Epithelial cell of esophagus (primary cell): ENCODE data around the gene TRPT1.

Experiments used
- DNase-seq: peaks from one replicate; pipeline ENCODE4 v3.0.0; 2010; ENCODE audit warnings: low read depth
- H3K4me3 ChIP-seq: 2 replicates; pipeline ENCODE4 v1.5.1; 2011; ENCODE audit warnings: mild to moderate bottlenecking, low read length, control low read depth
- TF ChIP-seq, protein P1 (sequence below): IDR thresholded peaks from 2 replicates; pipeline ENCODE4 v1.5.1; 2011; ENCODE audit warnings: low read depth, mild to moderate bottlenecking, low read length, control low read depth, inconsistent platforms; ENCODE audit not compliant: insufficient read depth; ENCODE audit errors: missing control alignments

TRPT1 gene

DNA sequence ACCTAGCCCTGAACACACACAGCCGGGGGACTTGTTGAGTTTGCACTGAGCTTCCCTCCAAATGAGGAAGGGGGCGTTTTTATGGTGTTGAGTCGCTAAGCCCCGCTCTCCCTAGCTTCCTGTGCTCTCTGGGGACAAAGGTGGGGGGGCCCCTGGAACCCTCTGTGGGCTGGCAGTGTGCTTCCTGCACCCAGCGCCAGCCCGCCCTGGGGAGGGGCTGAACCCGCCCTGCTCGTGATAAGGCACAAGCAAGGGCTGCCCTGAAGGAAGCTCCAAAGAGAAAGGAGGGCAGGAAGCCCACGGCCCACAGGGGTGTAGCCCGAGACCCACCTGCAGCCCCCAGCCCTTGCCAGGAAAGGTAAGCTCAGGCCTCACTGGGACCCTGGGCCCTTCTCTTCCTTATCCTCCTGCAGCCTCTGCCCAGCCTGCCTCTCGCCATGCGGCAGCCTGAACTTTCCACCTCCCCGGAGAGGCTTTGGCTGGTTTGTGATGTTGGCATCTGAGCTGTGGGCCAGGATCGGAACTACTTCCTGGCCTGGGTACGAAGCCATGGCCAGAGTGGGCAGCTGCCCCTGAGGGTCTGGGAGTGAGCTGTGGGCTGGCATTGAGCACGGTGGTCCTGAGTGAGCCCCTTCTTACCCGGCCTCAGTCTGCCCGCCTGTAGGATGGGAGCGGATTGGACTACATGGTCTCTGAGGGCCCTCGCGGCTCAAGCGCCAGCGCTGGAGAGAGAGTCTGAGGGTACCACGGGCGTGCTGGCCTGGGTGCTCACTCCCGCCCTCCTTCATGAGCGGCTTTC is 19.3 kb downstream of the TRPT1 start, which contains the start of gene FERMT3:
Gene FERMT3, plus strand, starts transcription at position 265 of the 799 bp plus-strand sequence. CDS start 644 bp downstream, outside the sequence.
- TF ChIP-seq, protein P1, sequence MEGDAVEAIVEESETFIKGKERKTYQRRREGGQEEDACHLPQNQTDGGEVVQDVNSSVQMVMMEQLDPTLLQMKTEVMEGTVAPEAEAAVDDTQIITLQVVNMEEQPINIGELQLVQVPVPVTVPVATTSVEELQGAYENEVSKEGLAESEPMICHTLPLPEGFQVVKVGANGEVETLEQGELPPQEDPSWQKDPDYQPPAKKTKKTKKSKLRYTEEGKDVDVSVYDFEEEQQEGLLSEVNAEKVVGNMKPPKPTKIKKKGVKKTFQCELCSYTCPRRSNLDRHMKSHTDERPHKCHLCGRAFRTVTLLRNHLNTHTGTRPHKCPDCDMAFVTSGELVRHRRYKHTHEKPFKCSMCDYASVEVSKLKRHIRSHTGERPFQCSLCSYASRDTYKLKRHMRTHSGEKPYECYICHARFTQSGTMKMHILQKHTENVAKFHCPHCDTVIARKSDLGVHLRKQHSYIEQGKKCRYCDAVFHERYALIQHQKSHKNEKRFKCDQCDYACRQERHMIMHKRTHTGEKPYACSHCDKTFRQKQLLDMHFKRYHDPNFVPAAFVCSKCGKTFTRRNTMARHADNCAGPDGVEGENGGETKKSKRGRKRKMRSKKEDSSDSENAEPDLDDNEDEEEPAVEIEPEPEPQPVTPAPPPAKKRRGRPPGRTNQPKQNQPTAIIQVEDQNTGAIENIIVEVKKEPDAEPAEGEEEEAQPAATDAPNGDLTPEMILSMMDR: no peak
- no peak for DNase-seq
- no peak within 1 kb of the TSS for H3K4me3 ChIP-seq

DNA sequence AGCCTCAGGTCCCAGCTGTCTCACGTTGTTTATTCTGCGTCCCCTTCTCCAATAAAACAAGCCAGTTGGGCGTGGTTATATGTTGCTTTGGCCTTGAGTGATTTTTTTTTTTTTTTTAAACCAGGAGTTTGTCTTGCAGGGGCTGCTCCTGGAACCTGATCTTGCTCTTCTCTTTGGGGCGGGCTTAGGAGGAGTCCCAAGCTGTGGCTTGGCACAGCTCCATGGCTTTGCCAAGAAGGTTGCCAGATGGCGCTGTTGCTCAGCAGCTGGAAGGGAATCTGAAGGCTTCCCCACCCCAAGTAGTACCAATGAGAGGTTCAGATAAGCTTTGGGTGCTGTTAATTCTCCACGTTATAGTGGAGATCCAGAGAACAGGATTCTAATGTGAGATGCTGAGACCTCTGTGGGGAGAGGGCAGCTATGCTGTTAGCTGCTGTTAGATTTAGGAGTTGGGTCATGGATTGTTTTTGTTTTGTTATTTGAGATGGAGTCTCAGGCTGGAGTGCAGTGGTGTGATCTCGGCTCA is 21.5 kb downstream of the TRPT1 start:
- H3K4me3 ChIP-seq: no peak overlapping the region
- TF ChIP-seq, protein P1: peak; percentile 88

DNA sequence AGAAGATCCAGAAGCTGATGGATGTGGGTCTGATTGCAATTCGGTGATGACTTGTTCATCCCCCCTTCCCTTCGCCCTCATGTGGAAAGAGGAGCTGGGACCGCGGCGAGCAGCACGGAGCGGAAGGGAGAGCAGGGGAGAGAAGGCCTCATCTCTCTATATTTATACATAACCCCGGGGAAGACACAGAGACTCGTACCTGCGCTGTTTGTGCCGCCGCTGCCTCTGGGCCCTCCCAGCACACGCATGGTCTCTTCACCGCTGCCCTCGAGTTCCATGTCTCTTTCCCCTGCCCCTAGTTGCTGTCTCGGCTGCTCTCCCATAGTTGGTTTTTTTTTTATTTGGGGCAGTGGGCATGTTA is 21.9 kb downstream of the TRPT1 start:
- no peak for DNase-seq
- H3K4me3 ChIP-seq: no peak overlapping the region
- TF ChIP-seq, protein P1: no peak

More for the DNA sequence above, 21.5 kb downstream of the TRPT1 start:
- DNase-seq: peak; percentile 94

DNA sequence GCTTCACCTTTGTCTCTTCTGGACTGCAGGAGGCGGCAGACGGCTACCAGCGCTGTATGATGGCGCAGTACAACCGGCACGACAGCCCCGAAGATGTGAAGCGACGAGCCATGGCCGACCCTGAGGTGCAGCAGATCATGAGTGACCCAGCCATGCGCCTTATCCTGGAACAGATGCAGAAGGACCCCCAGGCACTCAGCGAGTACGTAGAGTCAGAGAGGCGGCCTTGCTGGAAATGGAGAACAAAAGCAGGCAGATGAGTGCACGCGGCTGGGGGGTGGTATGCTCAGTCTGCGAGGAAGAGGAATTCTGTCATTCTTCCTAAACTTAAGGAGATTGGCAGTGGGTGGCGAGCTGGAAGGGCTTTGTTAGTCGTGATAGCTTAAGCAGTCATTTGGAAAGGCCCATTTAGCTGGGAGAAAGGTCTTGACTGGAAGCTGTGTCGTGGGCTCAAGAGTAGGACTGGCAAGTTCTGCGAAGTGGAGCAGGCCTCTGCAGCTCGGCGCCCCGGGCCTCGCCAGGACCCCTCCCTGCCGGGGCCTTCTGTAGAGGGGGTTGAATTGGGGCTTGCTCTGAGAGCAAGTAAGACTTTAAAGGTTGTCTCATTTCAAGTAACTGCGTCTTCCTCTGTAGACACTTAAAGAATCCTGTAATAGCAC is 22.4 kb downstream of the TRPT1 start:
- DNase-seq: no peak
- TF ChIP-seq, protein P1: no peak
- H3K4me3 ChIP-seq: no peak overlapping the region

DNA sequence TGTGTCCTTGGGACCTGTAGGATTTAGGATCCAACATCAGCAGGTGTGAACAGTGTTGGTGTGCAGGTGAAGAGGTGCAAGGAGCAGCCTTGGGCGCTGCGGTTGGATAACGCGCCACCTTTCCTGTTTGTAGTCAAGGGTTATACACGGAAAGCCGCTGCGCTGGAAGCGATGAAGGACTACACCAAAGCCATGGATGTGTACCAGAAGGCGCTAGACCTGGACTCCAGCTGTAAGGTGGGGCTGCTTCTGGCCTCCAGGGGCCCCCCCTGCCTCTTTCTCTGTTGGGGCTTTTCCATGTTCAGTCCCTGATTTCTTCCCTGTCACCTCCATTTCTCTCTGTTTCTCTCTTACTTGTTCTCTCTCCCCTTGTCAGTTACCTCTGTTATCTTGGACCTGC is 23.0 kb downstream of the TRPT1 start:
- TF ChIP-seq, protein P1: no peak
- no peak overlapping the region for H3K4me3 ChIP-seq
- no peak for DNase-seq

DNA sequence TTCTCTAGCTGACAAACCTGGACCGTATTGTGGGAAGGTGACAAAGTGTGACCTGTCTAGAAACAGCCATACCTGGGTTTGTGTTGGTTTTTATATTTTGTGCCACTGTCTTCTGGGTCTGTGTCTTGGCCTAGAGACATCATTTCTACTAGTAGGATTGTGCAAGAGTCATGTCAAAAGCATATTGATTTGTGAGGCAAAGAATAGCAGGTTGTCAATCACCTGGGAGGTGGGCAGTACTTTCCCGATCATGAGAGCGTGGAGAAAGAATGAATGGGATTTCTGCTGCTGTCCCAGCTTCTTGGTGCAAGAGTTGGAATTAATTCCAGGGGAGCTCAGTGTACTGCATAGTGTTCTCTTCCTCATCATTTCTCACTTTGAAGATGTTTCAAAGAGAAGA is 24.4 kb downstream of the TRPT1 start:
- DNase-seq: no peak
- TF ChIP-seq, protein P1: no peak

More for the DNA sequence above, 24.4 kb downstream of the TRPT1 start:
- H3K4me3 ChIP-seq: no peak overlapping the region
